ENCODE data around the gene HOOK2.

Gene HOOK2

GRCh38 chr19:12788042-12788681, 12.8 kb upstream of the HOOK2 start:
- TF ChIP-seq, protein P1, sequence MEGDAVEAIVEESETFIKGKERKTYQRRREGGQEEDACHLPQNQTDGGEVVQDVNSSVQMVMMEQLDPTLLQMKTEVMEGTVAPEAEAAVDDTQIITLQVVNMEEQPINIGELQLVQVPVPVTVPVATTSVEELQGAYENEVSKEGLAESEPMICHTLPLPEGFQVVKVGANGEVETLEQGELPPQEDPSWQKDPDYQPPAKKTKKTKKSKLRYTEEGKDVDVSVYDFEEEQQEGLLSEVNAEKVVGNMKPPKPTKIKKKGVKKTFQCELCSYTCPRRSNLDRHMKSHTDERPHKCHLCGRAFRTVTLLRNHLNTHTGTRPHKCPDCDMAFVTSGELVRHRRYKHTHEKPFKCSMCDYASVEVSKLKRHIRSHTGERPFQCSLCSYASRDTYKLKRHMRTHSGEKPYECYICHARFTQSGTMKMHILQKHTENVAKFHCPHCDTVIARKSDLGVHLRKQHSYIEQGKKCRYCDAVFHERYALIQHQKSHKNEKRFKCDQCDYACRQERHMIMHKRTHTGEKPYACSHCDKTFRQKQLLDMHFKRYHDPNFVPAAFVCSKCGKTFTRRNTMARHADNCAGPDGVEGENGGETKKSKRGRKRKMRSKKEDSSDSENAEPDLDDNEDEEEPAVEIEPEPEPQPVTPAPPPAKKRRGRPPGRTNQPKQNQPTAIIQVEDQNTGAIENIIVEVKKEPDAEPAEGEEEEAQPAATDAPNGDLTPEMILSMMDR (conservative IDR thresholded peaks at IDR 0.05) = no peak
- peak overlapping the region; percentile 91; the same call in 1 of the 2 replicates for H3K27ac ChIP-seq

DNA sequence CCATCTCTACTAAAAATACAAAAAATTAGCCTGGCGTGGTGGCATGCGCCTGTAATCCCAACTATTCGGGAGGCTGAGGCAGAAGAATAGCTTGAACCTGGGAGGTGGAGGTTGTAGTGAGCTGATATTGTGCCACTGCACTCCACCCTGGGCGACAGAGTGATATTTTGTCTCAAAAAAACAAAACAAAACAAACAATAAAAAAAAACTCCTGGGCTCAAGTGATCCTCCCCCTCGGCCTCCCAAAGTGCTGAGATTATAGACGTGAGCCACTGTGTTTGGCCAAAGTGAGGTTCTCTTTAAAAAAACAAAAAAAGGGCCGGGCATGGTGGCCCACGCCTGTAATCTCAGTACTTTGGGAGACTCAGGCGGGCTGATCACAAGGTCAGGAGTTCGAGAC, 12.1 kb upstream of the HOOK2 start:
- TF ChIP-seq, protein P1 (conservative IDR thresholded peaks at IDR 0.05) = no peak
- H3K27ac ChIP-seq = no peak overlapping the region

- H3K27ac ChIP-seq = peak overlapping the region; percentile 20; the same call in 1 of the 2 replicates
- TF ChIP-seq, protein P1 (conservative IDR thresholded peaks at IDR 0.05) = no peak
Observed at GRCh38 chr19:12786952-12787351, 11.6 kb upstream of the HOOK2 start.

DNA sequence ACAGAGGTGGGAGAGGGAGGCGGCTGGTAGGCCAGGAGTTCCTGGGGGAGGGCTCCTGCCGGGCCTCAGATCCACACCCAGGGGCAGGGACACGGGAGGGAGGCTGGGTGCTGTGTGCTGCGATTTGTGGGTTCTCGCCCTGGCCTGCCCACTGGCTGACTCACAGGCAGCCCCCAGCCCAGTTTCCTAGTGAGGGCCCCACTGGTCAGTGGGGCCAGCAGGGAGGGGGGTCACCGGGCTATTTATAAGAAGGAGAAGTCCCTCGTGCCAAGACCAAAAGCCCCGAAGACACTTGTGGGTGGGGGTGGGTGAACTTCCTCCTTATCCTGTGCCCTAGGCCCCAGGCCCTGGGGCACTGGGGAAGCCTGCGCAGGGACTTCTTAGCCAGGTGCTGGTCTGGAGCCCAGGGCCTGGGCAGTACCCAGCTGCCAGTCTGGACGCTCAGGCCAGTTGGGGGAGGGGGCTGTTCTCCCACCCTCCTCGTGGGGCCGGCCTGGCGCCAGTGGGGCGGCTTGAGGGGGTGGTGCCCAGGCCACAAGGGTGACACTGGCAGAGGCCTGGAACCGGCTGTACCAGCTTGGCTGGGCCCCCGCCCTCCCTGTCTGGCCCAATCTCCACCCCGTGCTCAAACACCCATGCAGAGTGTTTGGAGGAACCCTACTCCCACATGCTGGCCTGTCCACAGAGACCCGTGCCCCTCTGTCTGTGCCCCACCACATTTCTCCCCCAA, 11.0 kb upstream of the HOOK2 start:
- TF ChIP-seq, protein P1 (conservative IDR thresholded peaks at IDR 0.05) = no peak
- H3K27ac ChIP-seq = peak overlapping the region; percentile 20; the same call in 1 of the 2 replicates

GRCh38 chr19:12785431-12786031, 10.2 kb upstream of the HOOK2 start:
- peak overlapping the region; percentile 20; the same call in 1 of the 2 replicates for H3K27ac ChIP-seq
- TF ChIP-seq, protein P1 (conservative IDR thresholded peaks at IDR 0.05) = no peak

GRCh38 chr19:12784871-12785430, 9.6 kb upstream of the HOOK2 start:
- H3K27ac ChIP-seq = no peak overlapping the region; the same call in 1 of the 2 replicates
- TF ChIP-seq, protein P1 (conservative IDR thresholded peaks at IDR 0.05) = no peak

DNA sequence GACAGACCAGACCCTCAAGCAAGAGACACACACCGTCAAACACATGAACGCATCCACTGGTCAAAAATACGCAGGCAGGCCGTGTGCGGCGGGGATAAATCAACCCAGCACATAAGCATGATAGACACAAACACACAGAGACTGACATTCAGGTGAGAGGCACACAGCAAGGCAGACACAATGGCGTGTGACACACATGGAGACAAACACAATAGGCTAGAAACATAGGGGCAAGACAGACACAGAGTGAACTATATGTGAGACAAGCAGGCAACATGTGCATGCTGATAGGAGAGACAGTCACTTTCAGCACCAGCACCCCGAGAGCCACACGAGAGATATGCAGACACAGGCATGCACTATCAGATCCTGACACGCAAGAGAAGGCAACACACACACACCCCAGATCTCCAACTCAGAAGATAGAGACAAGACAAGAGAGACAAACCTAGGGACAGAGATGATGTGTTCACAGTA, 9.1 kb upstream of the HOOK2 start:
- TF ChIP-seq, protein P1 (conservative IDR thresholded peaks at IDR 0.05) = no peak
- H3K27ac ChIP-seq = no peak overlapping the region; the same call in 1 of the 2 replicates
